HG03378 (cell line): ENCODE measurements around the gene EXOC2.
"Not testable (repeated sequence)": the region's sequence is repeated elsewhere in the genome, so short reads cannot be mapped to it uniquely, and the experiment has no call there.

Source experiments
- ATAC-seq: cut with Tn5 transposase; IDR thresholded peaks from one replicate; pipeline ENCODE4 v1.9.1; 2021; ENCODE audit warnings: mild to moderate bottlenecking, moderate library complexity; ENCODE audit not compliant: unreplicated experiment

EXOC2 gene

DNA sequence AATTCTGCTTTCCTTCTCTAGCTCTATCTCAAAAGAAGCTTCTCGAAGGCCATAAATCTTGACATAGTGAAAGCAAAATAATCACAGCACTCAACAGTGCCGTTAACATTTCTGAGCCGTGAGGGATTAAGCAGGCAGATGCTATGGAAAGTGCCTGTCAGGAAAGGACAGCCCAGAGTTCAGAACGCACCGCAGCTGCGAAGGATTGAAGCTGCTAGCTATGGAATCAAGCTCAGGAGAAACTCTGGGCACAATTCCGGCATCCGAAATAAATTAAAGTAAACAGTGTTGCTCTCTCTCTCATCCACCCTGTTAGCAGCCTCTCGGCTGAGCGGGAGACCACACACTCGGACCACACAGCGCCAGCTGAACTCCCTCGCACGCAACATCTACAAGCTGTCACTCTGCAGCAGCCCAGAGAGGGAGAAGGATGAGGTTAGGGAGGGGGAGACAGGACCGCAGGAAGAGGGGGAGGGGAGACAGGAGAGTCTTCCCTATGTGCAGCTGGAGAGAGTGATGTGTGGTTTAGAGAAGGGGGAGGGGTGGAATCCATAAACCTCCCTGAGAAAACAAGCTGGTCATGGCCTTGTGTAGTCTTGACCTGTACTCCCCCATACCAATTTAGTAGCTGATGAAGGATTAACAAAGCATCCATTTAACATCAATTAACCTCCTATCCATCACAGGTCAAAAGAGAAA lies 9.0 kb downstream of the EXOC2 start:
- ATAC-seq, result no peak

DNA sequence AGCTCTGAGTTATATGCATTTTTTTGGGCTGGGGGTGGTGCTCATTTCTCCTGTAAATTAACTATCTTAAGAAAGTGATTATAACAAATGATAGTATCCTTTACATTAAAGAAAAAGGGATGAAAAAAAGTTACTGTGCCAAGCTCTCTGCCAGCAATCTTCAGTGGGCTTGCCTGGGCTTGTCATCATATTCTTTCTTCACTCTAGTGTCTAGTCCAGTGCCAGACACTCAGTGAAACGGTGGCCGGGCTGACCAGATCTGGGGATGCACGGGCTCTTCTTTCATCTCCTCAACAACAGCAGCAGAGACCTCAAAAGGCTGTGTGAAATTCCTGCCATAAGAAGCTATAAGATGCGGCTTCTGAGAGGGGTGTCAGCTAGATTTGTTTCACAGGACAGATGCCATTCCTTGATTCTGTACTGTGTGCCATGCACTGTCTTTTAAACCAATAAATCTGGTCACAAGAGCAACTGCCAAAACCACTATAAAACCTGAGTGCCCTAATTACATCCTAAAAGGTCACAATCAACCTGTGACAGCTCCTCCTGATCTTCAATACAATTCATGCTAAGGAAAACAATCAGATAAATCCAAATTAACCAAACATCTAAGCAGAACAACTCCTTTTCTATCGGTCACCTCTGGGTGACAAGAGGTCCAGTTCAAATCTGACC lies 12.1 kb downstream of the EXOC2 start:
- no peak for ATAC-seq

DNA sequence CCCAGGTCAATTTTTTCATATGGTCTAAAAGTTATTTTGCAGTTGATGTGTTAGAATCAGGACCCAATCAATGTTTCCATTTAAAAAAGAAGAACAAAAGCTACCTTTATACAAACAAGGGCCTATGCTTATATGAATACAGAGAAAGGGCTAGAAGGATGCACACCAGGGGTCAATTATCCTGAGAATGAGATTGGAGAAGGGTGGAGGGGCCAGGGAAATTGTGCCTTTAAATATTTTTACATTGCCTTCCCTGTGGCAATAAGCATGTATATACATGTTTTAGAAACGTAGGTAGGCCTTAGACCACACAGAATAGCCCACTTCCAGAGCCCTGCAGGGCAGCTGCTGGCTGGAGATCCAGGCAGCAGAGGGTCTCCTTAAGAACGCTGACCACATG lies 12.7 kb downstream of the EXOC2 start:
- no peak for ATAC-seq

DNA sequence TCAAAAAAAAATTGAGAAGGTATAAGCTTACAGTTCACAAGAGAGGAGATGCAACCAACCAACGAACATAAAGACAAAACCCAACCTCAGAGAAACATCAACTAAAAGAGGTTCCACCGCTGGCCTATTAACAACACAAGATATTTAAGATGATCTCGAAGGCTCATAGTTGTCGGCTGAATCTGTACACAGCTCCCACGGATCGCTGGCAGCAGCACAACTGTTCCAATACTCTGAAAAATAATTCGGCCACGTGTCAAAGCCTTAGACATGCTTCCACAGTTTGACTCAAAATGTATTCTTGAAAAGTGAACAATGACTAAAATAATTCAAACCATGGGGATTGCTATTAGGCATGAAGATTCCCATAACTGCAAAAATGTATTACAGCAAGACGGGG lies 13.7 kb downstream of the EXOC2 start:
- no peak for ATAC-seq

DNA sequence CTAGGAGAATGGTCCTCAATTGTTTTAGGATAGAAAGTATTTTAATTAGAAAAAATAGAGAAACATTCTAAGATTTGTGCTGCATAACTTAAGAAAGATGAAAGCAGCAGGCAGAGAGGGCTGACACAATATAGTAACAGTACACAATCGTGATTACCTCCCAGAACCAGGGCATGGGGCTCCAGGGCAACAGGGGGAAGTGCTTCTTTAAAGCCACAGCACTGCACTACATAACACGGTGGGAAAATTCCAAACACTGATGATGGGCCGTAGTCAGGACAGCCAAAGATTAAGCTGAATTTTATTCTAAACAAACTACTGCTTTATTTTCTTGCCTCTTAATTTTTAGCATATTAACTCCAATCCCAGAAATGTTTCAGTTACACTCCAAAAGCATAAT lies 14.4 kb downstream of the EXOC2 start:
- ATAC-seq, result no peak

DNA sequence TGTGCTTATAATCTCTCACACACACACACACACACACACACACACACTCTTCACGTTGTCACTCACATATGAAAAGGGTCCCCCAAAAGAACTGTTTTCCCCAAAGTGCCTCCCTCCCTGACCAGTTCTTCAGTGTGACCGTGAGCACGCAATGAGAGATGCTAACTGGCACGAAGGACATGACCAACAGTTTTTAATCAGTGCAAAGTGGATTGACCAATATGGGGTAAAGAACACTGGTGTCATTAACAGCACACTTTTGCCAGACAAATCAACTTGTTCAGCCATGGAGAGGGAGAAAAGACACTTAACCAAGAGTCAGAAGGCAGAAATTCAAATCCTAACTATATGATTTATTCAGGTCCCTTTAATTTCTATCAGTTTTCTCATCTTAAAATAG lies 15.0 kb downstream of the EXOC2 start:
- no peak for ATAC-seq

DNA sequence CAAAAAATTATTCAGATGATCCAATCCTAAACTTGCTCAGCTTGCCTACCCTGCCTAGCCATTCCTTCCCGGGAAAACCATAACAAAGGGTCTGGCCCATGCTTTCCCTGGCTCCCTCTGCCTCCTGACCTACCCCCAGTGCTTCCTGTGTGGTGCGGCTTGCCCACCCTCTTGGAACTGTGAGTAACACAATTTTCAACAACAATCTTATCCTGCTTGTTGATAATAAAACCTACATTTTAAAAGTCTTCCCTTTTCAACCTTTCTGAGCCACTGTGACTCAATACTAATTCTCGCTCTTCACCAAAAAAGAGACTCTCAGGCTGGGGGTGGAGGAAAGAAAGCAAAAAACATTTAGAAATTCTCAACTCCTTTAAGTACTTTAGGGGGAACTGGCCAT lies 18.0 kb downstream of the EXOC2 start:
- no peak for ATAC-seq

DNA sequence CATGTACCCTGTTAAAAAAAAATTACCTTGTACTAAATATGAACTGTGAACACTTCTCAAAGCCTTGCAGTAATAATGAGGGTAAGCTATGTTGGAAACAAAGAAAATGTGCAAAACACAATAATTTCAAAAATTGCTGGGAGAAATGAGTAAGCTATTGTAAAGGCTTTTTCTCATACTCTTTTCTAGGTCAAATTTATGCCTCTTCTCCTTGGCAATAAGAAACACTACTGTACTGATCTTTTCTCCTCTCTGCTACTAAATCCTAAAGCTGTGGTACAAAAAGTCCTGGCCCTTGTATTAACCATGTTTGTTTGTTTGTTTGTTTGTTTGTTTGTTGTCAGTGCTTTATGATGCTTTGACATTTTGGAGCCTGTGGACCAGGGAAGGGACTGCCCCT lies 18.5 kb downstream of the EXOC2 start:
- ATAC-seq, result no peak

DNA sequence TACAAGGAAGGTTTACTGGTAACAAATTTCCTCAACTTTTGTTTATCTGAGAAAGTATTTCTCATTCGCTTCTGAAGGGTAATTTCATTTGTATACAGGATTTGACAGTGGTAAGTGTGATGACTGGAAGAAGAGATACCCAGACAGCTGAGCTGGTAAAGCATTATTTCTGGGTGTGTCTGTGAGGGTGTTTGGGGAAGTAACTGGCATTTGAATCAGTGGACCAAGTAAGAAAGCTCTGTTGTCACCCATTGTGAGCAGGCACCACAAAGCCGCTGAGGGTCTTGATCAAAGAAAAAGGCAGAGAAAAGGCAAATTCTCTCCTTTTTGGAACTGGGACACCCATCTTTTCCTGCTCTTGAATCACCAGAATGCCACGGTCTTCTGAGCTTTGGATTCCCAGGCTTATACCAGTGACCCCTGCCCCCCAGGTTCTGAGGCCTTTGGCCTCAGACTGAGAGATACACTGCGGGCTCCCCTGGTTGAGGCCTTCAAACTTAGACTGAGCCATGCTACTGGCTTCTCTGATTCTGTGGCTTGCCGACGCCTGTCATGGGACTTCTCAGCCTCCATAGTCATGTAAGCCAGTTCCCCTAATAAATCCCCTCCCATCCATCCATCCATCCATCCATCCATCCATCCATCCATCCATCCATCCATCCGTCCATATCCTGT lies 25.5 kb downstream of the EXOC2 start:
- no peak for ATAC-seq

DNA sequence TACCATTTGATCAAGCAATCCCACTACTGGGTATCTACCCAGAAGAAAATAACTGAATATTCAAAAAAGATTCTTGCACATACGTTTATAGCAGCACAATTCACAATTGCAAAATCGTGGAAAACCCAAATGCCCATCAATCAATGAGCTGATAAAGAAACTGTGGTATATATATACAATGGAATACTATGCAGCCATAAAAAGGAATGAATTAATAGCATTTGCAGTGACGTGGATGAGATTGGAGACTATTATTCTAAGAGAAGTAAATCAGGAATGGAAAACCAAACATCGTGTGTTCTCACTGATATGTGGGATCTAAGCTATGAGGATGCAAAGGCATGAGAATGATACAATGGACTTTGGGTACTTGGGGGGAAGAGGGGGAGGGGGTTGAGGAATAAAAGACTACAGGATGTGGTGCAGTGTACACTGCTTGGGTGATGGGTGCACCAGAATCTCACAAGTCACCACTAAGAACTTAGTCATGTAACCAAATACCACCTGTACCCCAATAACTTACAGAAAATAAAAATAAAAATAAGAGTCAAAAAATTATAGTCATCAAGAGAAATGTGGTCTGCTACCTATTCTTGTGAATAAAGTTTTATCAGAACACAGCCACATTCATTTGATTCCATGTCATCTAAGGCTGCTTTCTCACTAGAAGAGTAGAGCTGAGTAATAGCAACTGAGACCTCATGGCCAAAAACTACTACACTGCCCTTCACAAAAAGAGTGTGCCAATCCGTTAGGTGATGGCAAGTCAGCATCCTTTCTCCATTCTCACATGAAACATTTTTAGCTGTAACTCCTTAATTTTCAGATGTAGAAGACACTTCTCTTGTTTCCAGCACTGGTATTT lies 27.3 kb downstream of the EXOC2 start:
- ATAC-seq, result no peak

DNA sequence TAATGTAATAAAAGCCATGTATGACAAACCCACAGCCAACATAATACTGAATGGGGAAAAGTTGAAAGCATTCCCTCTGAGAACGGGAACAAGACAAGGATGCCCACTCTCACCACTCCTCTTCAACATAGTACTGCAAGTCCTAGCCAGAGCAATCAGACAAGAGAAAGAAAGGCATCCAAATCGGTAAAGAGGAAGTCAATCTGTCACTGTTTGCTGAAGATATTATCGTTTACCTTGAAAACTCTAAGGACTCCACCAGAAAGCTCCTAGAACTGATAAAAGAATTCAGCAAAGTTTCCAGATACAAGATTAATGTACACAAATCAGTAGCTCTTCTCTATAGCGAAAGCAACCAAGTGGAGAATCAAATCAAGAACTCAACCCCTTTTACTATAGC lies 29.2 kb downstream of the EXOC2 start:
- not testable (repeated sequence) for ATAC-seq

DNA sequence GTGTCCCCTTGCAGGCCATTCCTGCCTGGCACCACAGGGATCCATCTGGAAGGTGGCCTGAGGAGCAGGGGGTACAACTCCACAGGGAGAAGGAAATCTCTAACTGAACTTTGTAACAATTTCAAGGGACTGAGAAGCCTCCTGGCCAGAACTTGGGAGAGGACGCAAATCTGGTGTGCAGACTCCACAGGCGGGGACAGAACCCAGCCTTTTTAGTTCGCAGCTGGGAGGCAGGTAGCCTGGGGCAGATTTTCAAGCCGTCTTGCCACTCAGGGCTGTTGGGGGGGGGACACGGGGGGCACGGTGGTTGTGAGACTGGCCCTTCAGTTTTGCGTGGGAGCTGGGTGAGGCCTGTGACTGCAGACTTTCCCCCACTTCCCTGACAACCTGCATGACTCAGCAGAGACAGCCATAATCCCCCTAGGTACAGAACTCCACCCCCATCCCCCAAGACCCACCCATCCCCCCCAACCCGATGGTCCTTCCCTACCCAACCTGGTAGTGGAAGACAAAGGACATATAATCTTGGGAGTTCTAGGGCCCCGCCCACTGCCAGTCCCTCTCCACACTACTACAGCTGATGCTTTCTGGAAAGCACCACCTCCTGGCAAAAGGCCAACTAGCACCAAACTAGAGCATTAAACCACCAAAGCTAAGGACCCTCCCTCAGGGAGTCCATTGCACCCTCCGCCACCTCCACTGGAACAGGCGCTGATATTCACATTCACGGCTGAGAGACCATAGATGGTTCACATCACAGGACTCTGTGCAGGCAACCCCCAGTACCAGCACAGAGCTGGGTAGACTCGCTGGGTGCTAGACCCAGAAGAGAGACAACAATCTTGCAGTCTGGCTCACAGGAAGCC lies 33.0 kb downstream of the EXOC2 start:
- ATAC-seq, result no peak

DNA sequence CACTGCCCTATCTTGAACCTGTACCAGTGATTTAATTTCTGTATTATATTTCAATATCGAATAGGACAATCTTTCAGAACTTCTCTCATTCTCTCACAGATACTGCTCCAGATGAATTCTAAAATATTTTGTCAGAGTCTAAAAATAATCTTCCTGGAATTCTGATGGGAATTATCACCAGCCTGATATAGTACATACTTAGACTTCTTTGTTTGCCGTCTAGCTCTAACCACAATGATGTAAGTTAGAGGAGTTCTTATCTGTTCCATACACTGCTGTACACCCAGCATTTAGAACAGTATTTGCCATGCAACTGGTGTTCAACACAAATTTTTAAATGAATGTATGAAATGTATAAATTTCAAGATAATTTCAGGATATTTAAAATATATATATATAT lies 34.7 kb downstream of the EXOC2 start:
- no peak for ATAC-seq

DNA sequence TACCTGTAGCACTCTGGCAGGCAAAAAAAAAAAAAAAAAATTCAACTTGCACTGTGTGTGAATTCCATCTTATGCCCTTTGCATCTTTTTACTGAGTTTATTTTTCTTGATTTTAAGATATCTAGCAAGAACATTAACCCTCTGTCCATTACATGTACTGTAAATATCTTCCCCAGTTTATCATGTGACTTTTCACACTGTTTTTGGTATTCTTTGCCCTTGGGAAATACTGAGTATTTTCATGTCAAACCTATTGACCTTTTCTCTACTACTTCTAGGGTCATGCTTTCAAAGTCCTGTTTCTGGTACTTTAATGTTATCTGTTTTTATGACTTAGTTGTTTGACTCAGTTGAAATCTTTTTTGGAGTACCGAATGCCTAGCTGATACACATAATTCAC lies 35.2 kb downstream of the EXOC2 start:
- no peak for ATAC-seq

DNA sequence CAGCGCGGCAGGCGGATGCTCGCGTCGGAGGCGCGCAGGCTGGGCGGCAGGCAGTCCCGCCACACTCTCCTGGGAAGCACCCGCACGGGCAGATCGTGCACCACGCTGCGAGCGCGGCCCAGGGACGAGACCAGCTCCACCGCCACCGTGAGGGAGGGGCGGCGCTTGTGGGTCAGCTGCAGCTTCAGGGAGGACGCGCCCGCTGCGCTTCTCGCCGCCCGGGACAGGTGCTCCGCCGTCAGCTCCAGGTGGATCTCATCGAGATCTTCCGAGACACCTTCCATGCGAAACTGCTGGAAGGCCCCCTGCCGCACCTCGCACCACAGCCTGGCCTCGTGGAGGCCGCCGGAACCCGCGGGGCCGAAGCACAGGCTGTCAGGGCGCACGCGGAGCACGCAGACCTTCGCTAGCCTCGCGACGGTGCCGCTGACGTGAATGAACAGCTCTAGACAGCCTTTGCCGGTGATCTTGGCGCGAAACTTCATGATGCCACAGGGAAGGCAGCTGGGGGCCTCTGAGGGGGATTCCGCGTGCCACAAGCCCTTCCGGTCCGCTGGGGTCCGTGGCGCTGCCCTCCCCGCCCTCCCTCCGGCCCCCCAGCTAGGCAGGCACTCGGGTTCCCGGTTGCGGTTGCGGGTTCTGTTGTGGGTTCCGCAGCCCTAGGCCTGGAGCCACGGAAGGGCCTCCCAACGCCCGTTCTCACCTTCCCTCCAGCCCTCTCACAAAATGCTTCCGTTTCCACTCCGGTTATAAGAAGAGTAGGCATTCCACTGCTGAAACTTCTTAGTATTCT lies 36.3 kb downstream of the EXOC2 start, which contains the start of gene HUS1B:
TSS of gene HUS1B (minus strand) at position 641 of the 793 bp plus-strand sequence. CDS start at position 485, 156 bp downstream.
- ATAC-seq, result no peak

DNA sequence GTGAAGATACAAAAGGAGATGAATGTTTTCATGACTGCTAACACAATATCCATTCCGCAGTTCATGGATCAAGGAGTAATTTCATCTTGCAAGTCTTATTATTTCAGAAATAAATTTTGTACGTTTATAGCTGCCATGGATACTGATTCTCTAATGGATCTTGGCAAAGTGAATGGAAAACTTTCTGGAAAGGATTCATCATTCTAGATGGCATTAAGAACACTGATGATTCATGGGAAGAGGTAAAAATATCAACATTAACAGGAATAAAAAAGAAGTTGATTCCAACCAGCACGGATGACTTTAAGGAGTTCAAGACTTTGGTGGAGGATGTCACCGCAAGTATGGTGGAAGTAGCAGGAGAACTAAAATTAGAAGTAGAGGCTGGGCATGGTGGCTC lies 38.8 kb downstream of the EXOC2 start:
- ATAC-seq, result no peak

DNA sequence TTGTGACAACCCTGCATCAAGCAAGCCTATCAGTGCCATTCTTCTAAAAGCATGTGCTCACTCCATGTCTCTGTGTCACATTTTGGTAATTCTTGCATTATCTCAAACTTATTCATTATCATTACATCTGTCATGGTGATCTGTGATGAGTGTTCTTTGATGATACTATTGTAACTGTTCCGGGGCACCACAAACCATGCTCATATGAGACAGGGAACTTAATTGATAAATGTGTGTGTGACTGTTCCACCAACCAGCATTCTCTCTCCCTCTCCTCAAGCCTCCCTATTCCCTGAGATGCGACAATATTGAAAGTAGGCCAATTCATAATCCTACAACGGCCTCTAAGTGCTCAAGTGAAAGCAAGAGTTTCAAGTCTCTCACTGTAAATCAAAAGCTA lies 40.1 kb downstream of the EXOC2 start:
- ATAC-seq, result no peak

DNA sequence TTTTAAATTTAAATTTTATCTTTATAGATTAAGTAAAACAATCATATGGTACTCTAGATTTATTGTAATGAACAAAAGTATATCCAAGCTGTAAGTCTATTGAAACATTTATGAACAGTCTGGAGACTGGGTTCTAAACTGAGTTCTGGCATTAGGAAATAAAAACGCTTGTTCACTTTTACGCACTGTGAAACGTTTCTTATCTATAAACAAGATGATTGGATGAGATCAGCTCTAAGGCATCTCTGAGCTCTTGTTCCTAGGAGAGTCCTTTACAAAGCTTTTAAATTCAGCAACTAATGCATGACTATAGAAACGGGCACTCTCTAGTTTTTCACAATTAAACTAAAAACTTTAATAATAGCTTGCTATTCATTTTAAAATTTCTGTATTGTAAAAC lies 42.8 kb downstream of the EXOC2 start:
- no peak for ATAC-seq

DNA sequence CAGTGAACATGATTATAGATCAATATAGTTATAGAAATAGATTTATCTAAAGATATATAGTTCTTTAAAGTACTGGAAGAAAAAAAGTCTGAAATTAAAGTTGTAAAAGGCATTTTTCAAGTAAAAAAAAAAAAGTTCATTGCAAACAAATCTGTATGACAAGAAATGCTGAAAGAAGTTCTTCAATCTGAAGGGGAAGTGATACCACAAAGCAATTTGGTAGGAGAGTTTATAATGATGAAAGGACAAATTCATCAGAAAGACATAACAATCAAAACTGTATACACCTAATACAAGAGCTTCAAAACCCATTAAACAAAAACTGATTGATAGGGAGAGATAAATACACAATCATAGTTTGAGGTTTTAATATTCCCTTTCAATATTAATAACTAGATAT lies 50.1 kb downstream of the EXOC2 start:
- ATAC-seq, result no peak
